Esophagus squamous epithelium (tissue), 4 donors: ENCODE measurements around the gene IRX6.

Experiments used
- CTCF ChIP-seq, 6 experiments: fragments of 450-650 bp in 4 of 6; fragments of 200-600 bp in 2 of 6; sonication (generic) in 2 of 6; IDR thresholded peaks; one replicate each; pipeline ENCODE4 v1.5.1; 2016 to 2019; ENCODE audit warnings: antibody characterized with exemption in 6 of 6, mild to moderate bottlenecking in 4 of 6, moderate library complexity in 4 of 6
- POLR2A ChIP-seq, 4 donors: fragments of 450-650 bp; IDR thresholded peaks; one replicate each; pipeline ENCODE4 v1.6.1; 2017; ENCODE audit warnings: antibody characterized with exemption in 4 of 4, mild to moderate bottlenecking in 4 of 4, moderate library complexity in 3 of 4

- TF ChIP-seq CTCF (IDR thresholded peaks at IDR 0.05) (no peak), POLR2A (IDR thresholded peaks at IDR 0.05) (no peak)
These were observed 48.8 kb upstream of the IRX6 start for GRCh38 chr16:55275167-55275566.
